ENCODE data around the gene CEBPZOS. TPM values are rescaled to one million over a fixed set of nuclear protein-coding genes. Genes with fewer than 3 reads are reported as not detected.
A peak's percentile ranks its signal among the peaks of the same experiment; 100 is the strongest.

The CEBPZOS gene
- 31.2 TPM for polyA plus RNA-seq (2013, experiment 1 of 2; ENCODE audit: insufficient read length)
- 35.4 TPM for polyA plus RNA-seq (2013, experiment 2 of 2; ENCODE audit: insufficient read length)

DNA sequence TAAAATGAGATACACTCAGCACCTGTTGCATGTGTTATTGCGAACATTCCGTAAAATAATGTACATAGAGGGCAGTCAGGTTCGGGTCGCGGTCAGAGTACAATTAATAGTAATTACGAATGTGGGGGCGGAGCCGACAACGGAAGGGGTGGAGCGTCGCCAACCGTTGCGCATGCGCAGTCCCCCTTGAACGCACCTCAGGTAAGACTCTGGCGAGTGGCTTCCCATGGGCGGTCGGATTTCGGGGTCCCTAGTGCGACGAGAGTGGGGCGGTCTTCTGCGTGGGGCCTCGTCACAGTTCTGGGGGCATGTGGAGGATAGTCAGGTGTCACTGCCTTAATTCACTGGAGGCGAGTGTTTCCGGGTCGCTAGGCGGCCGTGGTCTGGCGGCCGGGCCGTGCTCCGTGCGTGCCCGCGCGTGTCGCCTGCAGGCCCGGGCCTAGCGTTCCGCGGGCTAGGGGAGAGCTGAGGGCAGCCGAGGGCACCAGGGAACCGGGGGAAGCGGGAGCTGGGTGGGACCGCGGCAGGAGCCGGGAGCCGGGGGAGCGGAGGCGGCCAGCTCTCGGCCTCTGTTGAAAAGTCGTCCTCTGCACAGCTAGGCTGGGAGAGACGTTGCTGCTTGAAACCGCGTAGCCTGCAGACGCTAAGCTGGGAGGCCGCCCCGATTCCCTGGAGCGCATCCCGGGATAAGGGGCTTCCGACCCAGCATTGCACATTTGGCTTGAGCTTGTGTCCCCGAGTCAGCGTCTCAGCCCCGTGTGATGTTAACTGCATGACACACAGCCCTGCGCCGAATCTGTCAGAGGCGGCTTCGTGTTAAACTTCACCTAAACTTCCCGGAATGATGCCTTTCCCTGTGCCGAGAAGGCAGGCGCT is at the start of gene CEBPZOS:
CEBPZOS (plus strand) TSS at position 177 of the 876 bp plus-strand sequence. CDS start 3,209 bp downstream, outside the sequence.
- DNase-seq = peak; percentile 74

DNA sequence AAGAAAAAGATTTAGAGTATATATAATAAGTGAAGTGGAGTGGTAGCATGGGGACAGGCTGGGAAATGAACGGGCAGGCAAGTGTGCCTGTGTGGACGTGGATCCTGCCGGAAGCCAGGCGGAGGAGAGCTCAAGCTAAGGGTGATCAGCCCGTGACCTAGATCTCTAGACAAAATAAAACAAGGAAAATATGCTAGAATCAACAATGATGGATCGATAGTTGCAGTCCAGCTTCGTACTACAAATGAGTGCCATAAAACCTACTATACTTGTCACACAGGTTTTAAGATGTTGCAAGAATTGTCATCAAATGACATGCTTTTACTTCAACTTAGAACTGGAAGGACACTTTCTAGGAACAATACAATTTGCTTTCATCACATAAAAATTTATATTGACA is 48.0 kb upstream of the CEBPZOS start:
- DNase-seq = no peak

DNA sequence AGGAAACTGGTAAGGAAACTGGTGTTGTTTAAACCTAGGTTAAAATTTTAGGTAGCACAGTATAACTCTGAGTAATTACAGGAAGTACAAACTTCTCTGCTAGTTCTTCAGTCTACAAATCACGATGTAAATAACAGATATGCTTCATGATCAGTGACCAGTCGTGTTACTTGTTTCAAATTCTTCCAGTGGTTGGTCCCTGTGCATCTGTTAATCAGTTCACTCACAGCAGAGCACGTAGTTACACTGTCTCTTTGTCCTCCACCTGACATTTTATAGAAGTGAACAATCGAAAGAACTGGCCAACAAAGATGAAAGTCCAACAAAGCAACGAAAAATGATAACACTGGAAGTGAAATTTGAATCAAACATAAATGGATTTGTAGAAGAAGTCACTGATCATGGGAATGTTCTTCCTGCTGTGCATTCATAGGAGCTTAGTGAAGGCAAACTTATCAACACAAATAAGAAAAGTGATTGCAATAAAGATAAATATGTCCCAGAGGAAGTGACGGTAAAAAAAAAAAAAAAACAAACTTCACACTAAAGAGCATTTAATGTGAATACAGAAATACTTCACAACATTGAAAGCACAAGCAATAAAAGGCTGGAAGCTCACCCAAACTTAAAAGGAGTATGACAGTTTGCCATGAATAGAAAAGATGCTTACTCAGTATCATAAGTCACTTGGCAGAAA is 46.5 kb upstream of the CEBPZOS start:
- no peak for DNase-seq

DNA sequence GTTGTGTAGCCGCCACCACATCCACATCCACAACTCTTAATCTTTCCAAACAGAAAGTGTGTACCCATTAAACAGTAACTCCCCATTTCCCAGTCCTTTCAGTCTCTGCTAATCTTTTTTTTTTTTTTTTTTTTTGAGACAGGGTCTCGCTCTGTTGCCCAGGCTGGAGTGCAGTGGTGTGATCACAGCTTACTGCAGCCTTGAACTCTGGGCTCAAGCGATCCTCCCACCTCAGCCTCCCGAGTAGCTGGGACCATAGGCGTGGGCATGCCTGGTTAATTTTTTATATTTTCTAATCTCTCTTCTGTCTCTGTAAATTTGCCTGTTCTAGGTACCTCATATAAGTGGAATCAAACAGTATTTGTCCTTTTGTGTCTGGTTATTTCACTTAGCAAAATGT is 43.1 kb upstream of the CEBPZOS start:
- no peak for DNase-seq

DNA sequence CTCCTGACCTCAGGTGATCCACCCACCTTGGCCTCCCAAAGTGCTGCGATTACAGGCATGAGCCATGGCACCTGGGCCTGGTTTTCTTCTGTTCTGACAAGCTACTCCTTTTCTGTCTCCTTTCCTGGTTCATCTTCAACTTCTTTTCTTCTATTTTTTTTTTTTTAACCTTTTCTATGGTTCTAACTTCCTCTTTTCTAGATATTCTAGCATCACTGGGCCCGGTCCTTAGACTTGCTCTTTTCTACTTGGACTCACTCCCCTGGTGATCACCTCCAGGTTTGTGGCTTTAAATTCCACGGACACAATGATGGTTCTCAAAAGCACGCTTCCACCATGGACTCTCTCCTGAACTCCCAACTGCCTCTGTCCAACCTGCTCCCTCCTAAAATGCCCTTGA is 41.5 kb upstream of the CEBPZOS start:
- DNase-seq = no peak

DNA sequence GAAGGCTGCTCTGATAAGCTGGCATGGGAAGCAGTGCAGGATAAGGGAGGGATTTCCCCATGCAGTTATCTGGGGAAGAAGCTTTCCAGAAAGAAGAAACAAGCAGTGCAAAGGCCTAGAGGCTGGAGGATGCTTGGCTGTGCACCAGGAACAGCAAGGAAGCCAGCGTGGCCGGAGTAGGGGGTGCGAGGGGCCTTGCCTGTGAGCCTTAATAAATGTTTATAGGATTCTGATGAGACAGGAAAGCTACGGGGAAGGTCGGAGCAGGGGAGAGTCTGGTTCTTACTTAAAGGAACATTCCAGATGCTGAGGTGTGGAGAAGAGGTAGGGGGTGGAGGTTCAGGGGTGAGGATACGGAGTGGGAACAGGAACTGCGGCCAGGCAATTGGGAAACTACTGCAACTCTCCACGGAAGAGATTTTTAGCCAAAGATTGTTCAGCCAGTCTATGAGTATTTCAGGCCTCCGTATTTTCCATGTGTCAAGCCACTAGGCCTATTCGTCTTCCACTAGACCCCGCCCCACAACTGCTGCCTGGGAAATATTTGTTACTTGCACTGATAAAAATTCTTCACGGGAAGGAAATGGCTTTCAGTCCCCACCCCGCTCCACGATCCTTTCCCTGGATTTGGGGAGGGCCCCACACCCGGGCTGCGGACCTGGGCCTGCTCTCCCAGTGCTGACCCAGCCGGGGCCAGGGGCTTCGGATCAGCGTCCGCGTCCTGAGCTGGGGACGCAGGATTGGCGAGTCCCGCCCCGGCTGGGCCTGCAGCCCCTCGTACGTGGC is 40.0 kb upstream of the CEBPZOS start:
- peak; percentile 49 for DNase-seq

DNA sequence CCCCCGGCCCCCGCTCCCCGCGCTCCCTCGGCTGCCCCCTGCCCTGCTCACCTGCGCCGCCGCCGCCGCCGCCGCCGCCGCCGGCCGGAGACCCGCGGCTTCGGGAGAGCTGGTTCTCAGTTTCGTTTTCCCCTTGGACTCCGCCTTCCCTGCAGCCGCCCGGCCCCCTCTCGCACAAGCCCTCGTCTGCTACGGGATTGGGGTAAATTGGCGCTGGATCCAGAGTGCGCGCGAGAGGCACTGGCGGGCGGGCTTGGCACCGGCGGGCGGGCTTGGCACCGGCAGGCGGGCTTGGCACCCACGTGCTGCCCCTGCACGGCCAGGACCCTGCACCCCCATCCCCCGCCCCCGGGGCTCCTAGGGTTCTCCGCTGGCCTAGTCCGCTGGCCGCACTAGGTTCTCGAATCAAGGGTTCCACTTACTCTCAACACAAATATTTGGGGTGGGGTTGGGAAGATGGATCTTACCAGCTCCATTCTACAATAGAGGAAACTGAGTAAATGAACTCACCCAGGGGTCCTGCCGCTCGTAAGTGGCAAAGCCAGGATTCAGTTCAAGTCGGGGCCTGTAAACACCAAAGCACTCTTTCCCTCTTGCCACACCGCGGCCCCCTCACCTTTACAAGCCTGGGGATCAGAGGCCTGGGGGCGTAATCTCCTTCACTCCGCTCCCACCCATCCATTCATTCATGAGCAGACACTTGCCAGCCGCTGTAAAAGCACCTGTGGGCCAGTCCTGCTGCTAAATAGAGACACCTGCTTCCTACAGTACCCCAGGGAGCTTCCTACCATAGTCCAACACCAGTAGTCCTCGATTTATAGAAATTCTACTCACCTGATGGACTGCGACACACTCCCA is 39.2 kb upstream of the CEBPZOS start, which contains the start of gene EIF2AK2:
EIF2AK2 (minus strand) TSS at position 124 of the 858 bp plus-strand sequence. CDS start 9,174 bp downstream, outside the sequence.
- peak; percentile 90 for DNase-seq

DNA sequence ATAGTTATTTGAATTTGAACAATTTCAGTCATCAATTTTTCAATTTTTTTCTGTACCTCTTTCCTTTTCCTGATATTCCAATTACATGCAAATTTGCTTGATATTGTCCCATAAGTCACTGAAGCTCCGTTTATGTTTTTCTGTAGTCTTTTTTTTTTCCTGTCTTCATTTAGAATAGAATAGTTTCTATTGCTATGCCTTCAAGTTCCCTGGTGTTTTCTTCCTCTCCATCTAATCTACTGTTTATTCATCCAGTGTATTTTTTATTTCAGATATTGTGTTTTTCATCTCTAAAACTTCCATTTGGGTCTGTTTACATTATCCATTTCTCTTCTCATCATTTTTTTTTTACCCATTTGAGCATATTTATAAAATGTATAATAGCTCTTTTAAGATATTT is 31.5 kb upstream of the CEBPZOS start:
- no peak for DNase-seq

DNA sequence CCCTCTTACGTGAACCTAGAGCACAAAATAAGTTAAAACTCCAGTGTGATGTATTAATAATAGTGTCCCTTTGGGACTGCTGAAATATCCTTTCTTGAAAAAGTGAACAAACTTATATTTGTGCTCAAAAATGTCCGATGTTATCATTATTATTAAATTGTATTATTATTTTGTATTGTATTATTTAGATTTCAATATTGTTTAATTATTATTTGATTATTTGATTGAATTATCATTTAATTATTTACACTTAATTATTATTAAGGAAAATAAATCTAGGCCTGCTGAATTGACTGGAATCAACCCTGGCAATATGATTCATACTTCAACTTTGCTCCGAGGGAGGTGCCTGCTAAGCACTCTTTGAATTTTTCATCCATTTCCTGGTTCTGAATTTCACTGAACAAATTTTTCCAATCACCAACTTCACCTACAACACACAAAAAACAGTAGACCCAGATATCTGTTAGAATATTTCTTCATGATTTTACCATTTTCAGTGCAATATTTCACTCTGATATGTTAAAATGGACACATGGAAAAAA is 28.6 kb upstream of the CEBPZOS start:
- DNase-seq = no peak

DNA sequence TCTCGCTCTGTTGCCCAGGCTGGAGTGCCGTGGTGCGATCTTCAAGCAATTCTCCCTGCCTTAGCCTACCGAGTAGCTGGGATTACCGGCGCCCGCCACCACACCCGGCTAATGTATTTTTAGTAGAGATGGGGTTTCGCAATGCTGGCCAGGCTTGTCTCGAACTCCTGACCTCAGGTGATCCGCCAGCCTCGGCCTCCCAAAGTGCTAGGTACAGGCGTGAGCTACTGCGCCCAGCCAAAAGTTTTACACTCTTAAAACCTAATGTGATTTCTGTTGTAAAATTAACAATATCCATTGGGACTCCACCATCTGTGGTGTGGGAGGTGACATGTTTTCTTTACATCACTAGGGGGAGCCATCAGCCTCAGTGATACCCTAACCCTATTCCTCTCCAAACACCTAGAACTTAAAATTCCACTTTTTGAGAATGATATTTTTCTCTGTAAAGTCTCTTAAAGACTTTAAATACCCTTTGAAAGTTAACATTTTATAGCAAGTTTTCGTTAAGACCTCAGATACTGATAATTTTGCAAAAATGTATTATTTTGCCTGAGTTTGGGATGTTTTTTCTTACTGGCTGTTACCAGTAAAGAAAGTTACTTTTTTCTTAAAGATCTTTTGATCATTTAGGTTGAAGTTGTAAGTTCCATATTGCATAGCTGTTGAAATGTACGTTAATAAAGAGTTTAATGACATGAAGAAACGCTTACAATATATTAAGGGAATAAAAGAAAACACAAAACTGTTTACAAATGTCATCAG is 27.9 kb upstream of the CEBPZOS start:
- peak; percentile 42 for DNase-seq

DNA sequence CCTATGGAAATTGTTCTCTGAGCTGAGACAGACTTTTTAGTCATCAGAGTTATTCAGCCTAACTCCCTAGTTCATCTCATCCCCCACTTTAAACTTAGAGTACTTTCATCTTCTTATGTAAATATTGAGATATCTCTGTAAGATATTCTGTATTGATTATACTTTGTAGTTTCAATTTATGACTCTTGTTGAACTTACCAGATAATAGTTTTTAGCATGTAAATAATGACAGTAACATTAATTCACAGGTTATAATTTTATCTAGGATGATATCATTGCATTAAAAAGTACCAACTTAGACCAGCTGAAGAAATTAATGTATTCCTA is 24.7 kb upstream of the CEBPZOS start:
- no peak for DNase-seq

DNA sequence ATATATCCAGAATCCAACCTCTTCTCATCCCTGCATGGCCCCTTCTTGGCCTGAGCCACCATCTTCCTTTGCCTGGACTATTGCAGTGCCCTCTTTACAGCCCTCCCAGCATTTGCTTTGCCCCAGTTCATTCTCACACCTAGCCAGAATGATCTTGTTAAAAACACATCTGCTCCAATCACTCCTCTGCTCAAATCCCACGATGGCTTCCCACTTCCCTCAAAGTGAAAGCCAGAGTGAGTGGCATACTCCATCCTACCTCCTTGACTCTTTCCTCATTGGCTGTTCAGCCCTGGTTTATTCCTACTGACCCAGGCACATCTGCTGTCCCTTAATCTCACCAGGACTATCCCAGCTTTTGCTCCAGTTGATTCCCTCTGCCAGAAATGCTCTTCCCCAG is 22.6 kb upstream of the CEBPZOS start:
- DNase-seq = no peak

DNA sequence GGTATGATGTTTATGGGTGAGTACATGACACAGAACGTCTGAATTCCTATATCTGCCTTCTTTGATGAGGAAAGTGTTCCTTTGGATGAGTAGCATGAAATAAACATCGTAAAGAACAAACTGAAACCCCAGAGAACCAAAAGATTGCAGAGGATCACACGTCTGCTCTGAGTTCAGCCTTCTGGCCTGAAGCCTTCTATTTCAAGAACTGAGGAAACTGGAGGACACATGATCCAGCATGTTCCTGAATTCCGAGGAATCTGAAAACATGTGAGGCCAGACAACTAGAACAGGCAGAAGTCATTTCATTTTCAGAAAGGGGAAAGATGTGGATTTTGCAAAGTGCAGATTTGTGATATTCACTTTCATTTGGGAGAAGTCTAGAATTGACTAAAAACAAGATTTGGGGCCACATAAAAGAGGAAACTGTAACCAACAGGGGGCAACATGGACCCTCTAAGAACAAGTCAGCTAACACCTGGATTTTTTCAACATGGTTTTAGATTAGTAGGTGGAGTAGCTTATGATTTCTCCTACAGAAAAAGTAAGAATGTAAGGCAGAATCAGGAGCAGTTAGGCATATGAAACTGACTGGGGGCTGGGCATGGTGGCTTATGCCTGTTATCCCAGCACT is 16.2 kb upstream of the CEBPZOS start:
- DNase-seq = no peak

DNA sequence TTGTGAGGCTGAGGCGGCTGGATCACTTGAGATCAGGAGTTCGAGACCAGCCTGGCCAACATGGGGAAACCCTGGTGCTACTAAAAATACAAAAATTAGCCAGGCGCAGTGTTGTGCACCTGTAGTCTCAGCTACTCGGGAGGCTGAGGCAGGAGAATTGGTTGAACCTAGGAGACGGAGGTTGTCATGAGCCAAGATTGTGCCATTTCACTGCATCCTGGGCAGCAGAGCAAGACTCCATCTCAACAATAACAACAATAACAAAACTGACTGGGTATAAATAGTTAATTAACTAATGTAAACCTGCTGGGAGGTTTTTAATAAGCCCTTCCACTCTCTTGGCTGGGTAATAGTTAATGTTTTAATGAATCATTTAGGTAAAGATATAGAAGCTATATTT is 15.7 kb upstream of the CEBPZOS start:
- no peak for DNase-seq

DNA sequence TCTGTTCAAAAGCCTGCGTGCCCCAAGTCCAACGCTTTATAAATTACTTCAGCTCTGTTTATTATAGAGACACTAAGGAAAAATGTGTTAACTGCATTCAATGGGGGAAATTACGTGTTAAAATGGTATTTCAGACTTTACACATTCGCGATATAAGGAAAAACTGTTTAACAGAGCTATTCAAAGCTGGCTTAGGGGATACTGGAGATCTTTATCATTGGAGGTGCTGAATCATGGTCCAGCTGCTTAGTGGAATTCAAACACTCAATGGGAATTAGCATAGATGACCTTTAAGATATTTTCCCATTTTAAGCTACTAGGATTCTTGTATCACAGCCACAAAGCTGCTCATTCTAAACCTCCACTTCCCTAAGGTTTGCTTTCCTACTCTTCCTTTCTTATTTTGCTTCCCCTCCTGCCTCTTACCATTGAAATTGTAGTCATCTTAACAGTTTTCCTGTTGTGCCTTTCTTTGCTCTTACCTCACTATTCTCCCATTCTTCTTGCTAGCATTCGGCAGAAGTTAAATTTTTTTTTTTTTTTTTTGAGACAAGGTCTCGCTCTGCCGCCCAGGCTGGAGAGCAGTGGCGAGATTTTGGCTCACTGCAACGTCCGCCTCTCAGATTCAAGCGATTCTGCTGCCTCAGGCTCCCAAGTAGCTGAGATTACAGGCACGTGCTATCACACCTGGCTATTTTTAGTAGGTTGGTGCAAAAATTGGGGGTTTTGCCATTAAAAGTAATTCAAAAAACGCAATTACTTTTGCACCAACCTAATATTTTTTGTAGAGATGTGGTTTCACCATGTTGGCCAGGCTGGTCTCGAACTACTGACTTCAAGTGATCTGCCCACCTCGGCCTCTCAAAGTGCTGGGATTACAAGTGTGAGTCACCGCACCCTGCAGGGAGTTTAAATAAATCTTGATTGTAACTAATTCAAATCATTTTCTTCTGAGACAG is 14.3 kb upstream of the CEBPZOS start:
- no peak for DNase-seq

DNA sequence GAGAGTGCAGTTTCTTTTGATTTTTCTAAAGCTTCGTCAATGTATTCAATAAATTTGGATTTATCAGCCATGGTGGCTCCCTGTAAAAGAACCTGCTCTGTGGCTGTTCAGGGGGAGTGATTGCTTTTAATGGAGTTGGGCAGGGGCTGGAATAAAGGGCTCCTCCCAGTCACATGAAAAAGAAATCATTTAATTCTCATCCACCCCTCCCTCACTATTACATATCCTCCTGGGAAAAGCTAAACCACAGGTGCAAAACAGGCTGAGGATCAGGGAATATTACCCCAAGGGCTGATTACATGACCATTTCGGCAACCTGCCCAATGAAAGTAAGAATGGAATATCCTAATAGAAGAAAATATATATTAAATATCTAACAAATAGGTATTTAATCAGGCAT is 7.7 kb upstream of the CEBPZOS start, which contains the start of gene SULT6B1:
SULT6B1 (minus strand) TSS at position 101 of the 400 bp plus-strand sequence; CDS start at position 71, 30 bp downstream.
- DNase-seq = no peak

DNA sequence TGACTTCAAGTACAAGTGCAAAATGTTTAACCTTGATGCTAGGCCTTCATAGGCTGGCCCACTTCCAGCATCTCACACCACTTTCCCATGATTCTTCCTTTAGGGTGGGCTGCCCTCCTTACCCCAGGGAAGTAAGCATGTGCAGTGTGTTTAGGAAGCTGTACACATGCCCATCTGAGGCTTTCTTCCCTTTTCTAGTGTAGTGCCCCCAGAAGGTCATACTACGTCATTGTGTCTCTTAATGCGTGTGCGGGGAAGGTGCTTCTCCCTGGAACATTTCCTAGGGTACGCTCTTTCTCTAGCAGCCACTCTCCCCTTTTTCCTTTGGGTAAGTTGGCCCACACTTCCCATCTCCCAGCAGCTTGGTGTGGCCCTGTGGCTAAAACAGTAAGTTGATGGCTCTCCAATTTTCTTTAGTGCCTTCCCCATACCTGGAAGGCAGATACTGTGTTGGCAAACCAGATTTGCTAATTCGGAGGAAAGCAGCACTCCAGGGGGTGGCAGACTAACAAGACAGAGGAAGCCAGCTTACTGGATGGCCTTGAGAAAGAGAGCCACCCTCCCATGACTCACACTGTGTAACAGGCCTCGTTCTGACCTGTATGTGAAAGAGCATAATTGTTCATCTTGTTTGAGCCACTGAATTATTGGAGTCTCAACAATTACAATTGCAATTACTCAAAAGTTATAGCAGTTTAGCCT is 6.7 kb upstream of the CEBPZOS start:
- DNase-seq = peak; percentile 82

DNA sequence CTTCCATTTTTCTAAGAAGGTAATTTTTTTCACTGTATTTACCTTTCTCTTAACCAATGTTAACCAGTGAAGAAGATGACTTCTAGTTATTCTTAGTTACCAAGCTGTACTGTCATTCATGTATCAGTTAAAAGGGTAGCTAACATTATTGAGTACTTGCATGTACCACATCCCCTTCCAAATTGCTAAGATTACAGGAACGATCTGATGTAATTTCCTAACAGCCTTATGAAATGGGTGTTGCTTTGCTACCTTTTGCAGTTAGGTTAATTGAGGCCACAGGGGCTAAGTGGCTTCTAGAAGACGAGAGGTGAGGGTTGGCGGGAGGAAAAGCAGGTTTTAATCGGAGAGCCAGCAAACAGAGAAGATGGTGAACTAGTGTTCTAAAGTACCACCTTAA is 6.0 kb upstream of the CEBPZOS start:
- no peak for DNase-seq
